ENCODE results near the gene APOBEC4. TPM values are rescaled to one million over a fixed set of nuclear protein-coding genes. Genes with fewer than 3 reads are reported as not detected.

Gene APOBEC4
- total and polyA plus RNA-seq, 2 of the 4 experiments (the other 2 are of a cell fraction): not detected

- peak overlapping the region; percentile 54; the same call in 1 of the 2 replicates for H3K18ac ChIP-seq (ENCODE audit: low read depth, low read length)
- ATAC-seq (ENCODE audit: low read depth): no peak
- 0 out of 2 replicates have a peak overlapping the region, but pooled peaks have one; percentile 0 for H4K5ac ChIP-seq (ENCODE audit: low read depth, low read length)
- H3K9me3 ChIP-seq (ENCODE audit: control insufficient read depth, insufficient read depth, low read length): no peaks in the 10 kb centered on the region
- H3K79me1 ChIP-seq (ENCODE audit: low read depth in 1 of 2, low read length in 2 of 2): peaks cover 0 to 4% of the 10 kb centered on the region in 2 experiments; a peak in 2 of 4 replicates
- ChIA-PET POLR2A (ENCODE audit: unreplicated experiment) (no interaction called here), CTCF (interaction anchor here (0.6 to 1.4 kb wide), 10 partner anchors 10 to 447 kb away, joined by 3 to 4 read pairs (median 3); partner anchors contain the start of gene NCF2)
- no peaks in the 10 kb centered on the region for H4K20me1 ChIP-seq (ENCODE audit: insufficient read depth, low read length)
- no peak for DNase-seq
- intact Hi-C loops (cut with micrococcal nuclease): loop anchor here (1.0 to 5.0 kb wide), 2 partner anchors 12 to 138 kb away; partner anchors contain the start of gene SMG7
- peak overlapping the region; percentile 6; the same call in 1 of the 2 replicates for H3K27ac ChIP-seq (ENCODE audit: insufficient read depth, low read length)
- peak overlapping the region; percentile 69; the same call in 2 of the 3 replicates for H2BK15ac ChIP-seq (ENCODE audit: low read depth, low read length)
- peak overlapping the region; percentile 73 for H2AK5ac ChIP-seq (ENCODE audit: low read depth, low read length)
- peak overlapping the region; percentile 98 for H2BK120ac ChIP-seq (ENCODE audit: low read depth, low read length)
- dilution Hi-C loops (cut with HindIII; ENCODE audit: low sequenced_read_pairs, unreplicated experiment): no loop called here
- WGBS, 2 experiments (ENCODE audit: extremely low coverage in 2 of 2, insufficient read length in 1 of 2): no CpG with 5 or more reads among the region's 3 CpGs
- H4K8ac ChIP-seq (ENCODE audit: low read depth in 2 of 2, low read length in 2 of 2): peak overlapping the region; percentile 47 to 87; a peak in 2 of 4 replicates
- no TSS peak for BruUV-seq (replicated peaks)
- H3K4ac ChIP-seq (ENCODE audit: low read depth, low read length): peak overlapping the region; percentile 75
- H2BK5ac ChIP-seq (ENCODE audit: low read depth, low read length, poor library complexity, severe bottlenecking): peak overlapping the region; percentile 89
- peak overlapping the region; percentile 86 for H4K91ac ChIP-seq (ENCODE audit: insufficient read depth, low read depth, low read length)
- no peak overlapping the region for H3K4me2 ChIP-seq (ENCODE audit: low read depth, low read length)
- peak overlapping the region; percentile 98 for H2BK20ac ChIP-seq (ENCODE audit: low read depth, low read length)
- in situ Hi-C loops (cut with MboI; ENCODE audit: low sequenced_read_pairs): no loop called here
- H3K23ac ChIP-seq (ENCODE audit: low read depth, low read length): no peak overlapping the region; the same call in 1 of the 2 replicates
- H3K9ac ChIP-seq (ENCODE audit: low read depth, low read length): no peak overlapping the region
- no peak overlapping the region for H3K4me3 ChIP-seq (ENCODE audit: insufficient read depth, low read depth, low read length)
- peak overlapping the region; percentile 81 for H2AFZ ChIP-seq (replicated peaks; ENCODE audit: low read length, poor library complexity)
- H3K9me1 ChIP-seq (ENCODE audit: insufficient read depth, low read length): peaks cover 17% of the 10 kb centered on the region
- H3K4me1 ChIP-seq (ENCODE audit: control insufficient read depth, insufficient read depth, low read length): peaks cover 20% of the 10 kb centered on the region
- H3K36me3 ChIP-seq (ENCODE audit: control insufficient read depth, insufficient read depth, low read length): no peaks in the 10 kb centered on the region
- H3K56ac ChIP-seq (ENCODE audit: extremely low read depth, insufficient read depth, low read length): no peak overlapping the region
- TF ChIP-seq CHD1 (IDR thresholded peaks at IDR 0.05; ENCODE audit: low read depth, low read length) (no peak), RAD21 (IDR thresholded peaks at IDR 0.05; ENCODE audit: low read length) (no peak), FOS (IDR thresholded peaks at IDR 0.05; ENCODE audit: low read depth, low read length) (no peak), RCOR1 (IDR thresholded peaks at IDR 0.05; ENCODE audit: insufficient replicate concordance, low read length) (no peak), RFX5 (IDR thresholded peaks at IDR 0.05; ENCODE audit: low read depth, low read length) (no peak), BHLHE40 (IDR thresholded peaks at IDR 0.05; ENCODE audit: low read depth, low read length) (no peak), MAZ (IDR thresholded peaks at IDR 0.05; ENCODE audit: borderline replicate concordance, low read depth, low read length) (no peak), CTCF (conservative IDR thresholded peaks at IDR 0.05; ENCODE audit: low read depth, low read length) (no peak), USF2 (IDR thresholded peaks at IDR 0.05; ENCODE audit: low read depth, low read length) (no peak), POLR2A (IDR thresholded peaks at IDR 0.05; ENCODE audit: low read depth, low read length) (no peak), CEBPB (IDR thresholded peaks at IDR 0.05; ENCODE audit: low read depth, low read length) (no peak), SMC3 (IDR thresholded peaks at IDR 0.05; ENCODE audit: low read depth, low read length) (no peak), MXI1 (IDR thresholded peaks at IDR 0.05; ENCODE audit: borderline replicate concordance, low read depth, low read length) (no peak), MAFK (IDR thresholded peaks at IDR 0.05; ENCODE audit: low read depth, low read length) (no peak)
- no peaks in the 10 kb centered on the region for H3K27me3 ChIP-seq (ENCODE audit: control insufficient read depth, insufficient read depth, low read length)
- H3K14ac ChIP-seq (replicated peaks; ENCODE audit: low read depth, low read length): peak overlapping the region; percentile 87
- peak overlapping the region; percentile 51 for H2AK9ac ChIP-seq (replicated peaks; ENCODE audit: low read depth, low read length, poor library complexity)
These were observed 43.2 kb downstream of the APOBEC4 start for GRCh38 chr1:183609759-183610452.
